Measurements from ENCODE around the gene EGFR.

Gene EGFR

GRCh38 chr7:55060085-55060484, 41.3 kb downstream of the EGFR start:
- DNase-seq (ENCODE audit: low read depth, low spot score): no peak
- ChIA-PET POLR2A (no interaction called here), CTCF (interaction anchor here (1.7 to 3.0 kb wide), 2 partner anchors 7 to 195 kb away, joined by 8 to 12 read pairs; no protein-coding TSS in a partner anchor)
- no peak for TF ChIP-seq CTCF (IDR thresholded peaks at IDR 0.05; ENCODE audit: insufficient read depth, low read length, missing control alignments)
- H3K4me3 ChIP-seq (ENCODE audit: low read depth, low read length): no peak overlapping the region

GRCh38 chr7:55060636-55061022, 41.8 kb downstream of the EGFR start:
- no peak for DNase-seq (ENCODE audit: low read depth, low spot score)
- POLR2A ChIA-PET: interaction anchor here (0.6 kb wide), 2 partner anchors 15 to 124 kb away, joined by 3 read pairs; no protein-coding TSS in a partner anchor
- CTCF ChIA-PET: interaction anchor here (0.9 to 3.0 kb wide), 5 partner anchors 8 to 272 kb away, joined by 3 to 12 read pairs (median 8); no protein-coding TSS in a partner anchor
- no peak overlapping the region for H3K4me3 ChIP-seq (ENCODE audit: low read depth, low read length)
- no peak for TF ChIP-seq CTCF (IDR thresholded peaks at IDR 0.05; ENCODE audit: insufficient read depth, low read length, missing control alignments)

GRCh38 chr7:55061726-55062499, 43.1 kb downstream of the EGFR start:
- TF ChIP-seq CTCF (IDR thresholded peaks at IDR 0.05; ENCODE audit: insufficient read depth, low read length, missing control alignments): no peak
- CTCF ChIA-PET: interaction anchor here (0.9 to 3.0 kb wide), 7 partner anchors 8 to 288 kb away, joined by 3 to 12 read pairs (median 8); no protein-coding TSS in a partner anchor
- POLR2A ChIA-PET: interaction anchor here (0.8 kb wide), 1 partner anchor 68 kb away, joined by 3 read pairs; no protein-coding TSS in a partner anchor
- no peak overlapping the region for H3K4me3 ChIP-seq (ENCODE audit: low read depth, low read length)
- no peak for DNase-seq (ENCODE audit: low read depth, low spot score)

GRCh38 chr7:55063061-55063460, 44.2 kb downstream of the EGFR start:
- H3K4me3 ChIP-seq (ENCODE audit: low read depth, low read length): no peak overlapping the region
- POLR2A ChIA-PET: interaction anchor here (1.0 kb wide), 1 partner anchor 70 kb away, joined by 7 read pairs; no protein-coding TSS in a partner anchor
- TF ChIP-seq CTCF (IDR thresholded peaks at IDR 0.05; ENCODE audit: insufficient read depth, low read length, missing control alignments): no peak
- no peak for DNase-seq (ENCODE audit: low read depth, low spot score)
- CTCF ChIA-PET: interaction anchor here (1.1 to 3.0 kb wide), 3 partner anchors 10 to 289 kb away, joined by 4 to 12 read pairs (median 8); no protein-coding TSS in a partner anchor

GRCh38 chr7:55063633-55064032, 44.8 kb downstream of the EGFR start:
- CTCF ChIA-PET: interaction anchor here (3.9 kb wide), 1 partner anchor 191 kb away, joined by 29 read pairs; no protein-coding TSS in a partner anchor
- no peak overlapping the region for H3K4me3 ChIP-seq (ENCODE audit: low read depth, low read length)
- DNase-seq (ENCODE audit: low read depth, low spot score): no peak
- no peak for TF ChIP-seq CTCF (IDR thresholded peaks at IDR 0.05; ENCODE audit: insufficient read depth, low read length, missing control alignments)
- POLR2A ChIA-PET: interaction anchor here (1.0 kb wide), 1 partner anchor 69 kb away, joined by 7 read pairs; no protein-coding TSS in a partner anchor

GRCh38 chr7:55065079-55065478, 46.3 kb downstream of the EGFR start:
- no peak for TF ChIP-seq CTCF (IDR thresholded peaks at IDR 0.05; ENCODE audit: insufficient read depth, low read length, missing control alignments)
- DNase-seq (ENCODE audit: low read depth, low spot score): peak; percentile 97
- POLR2A ChIA-PET: interaction anchor here (1.0 to 3.0 kb wide), 9 partner anchors 12 to 306 kb away, joined by 3 to 18 read pairs (median 5); partner anchors contain the start of gene SEC61G
- no peak overlapping the region for H3K4me3 ChIP-seq (ENCODE audit: low read depth, low read length)
- CTCF ChIA-PET: interaction anchor here (0.7 to 3.9 kb wide), 9 partner anchors 10 to 276 kb away, joined by 3 to 29 read pairs (median 3); no protein-coding TSS in a partner anchor
